ENCODE results near the gene DDX11.

Gene DDX11

GRCh38 chr12:31033681-31034080 lies 40.0 kb upstream of the DDX11 start:
- peak overlapping the region; percentile 6 for H3K27ac ChIP-seq (ENCODE audit: low read depth, low read length, poor library complexity, severe bottlenecking)
- H2AFZ ChIP-seq (ENCODE audit: low read length), result no peak overlapping the region
- TF ChIP-seq CTCF (IDR thresholded peaks at IDR 0.05; ENCODE audit: low read length), result no peak
- TF ChIP-seq EZH2 (IDR thresholded peaks at IDR 0.05; ENCODE audit: borderline replicate concordance, low read length), result no peak
- H3K79me2 ChIP-seq (ENCODE audit: insufficient read depth, low read length), result no peaks in the 10 kb centered on the region
- no peak overlapping the region for H3K4me3 ChIP-seq (ENCODE audit: low read depth, low read length, poor library complexity, severe bottlenecking)
- no peaks in the 10 kb centered on the region for H3K36me3 ChIP-seq (ENCODE audit: insufficient read depth, low read length)
- H3K4me2 ChIP-seq (ENCODE audit: low read length), result no peak overlapping the region; the same call in 1 of the 2 replicates
- H3F3A ChIP-seq (ENCODE audit: insufficient read depth, low read length), result no peaks in the 10 kb centered on the region
- no peaks in the 10 kb centered on the region for H3K9me3 ChIP-seq (ENCODE audit: low read length)
- no peak overlapping the region; the same call in 1 of the 2 replicates for H3K9ac ChIP-seq (ENCODE audit: low read length)
- H3K27me3 ChIP-seq (ENCODE audit: insufficient read depth, low read length), result no peaks in the 10 kb centered on the region
- no peaks in the 10 kb centered on the region for H4K20me1 ChIP-seq (ENCODE audit: insufficient read depth, low read length)
- peaks cover 77% of the 10 kb centered on the region for H3K4me1 ChIP-seq (ENCODE audit: insufficient read depth, low read length, severe bottlenecking)
- H3K9me2 ChIP-seq (ENCODE audit: low read depth, low read length), result no peaks in the 10 kb centered on the region

- peaks cover 70% of the 10 kb centered on the region for H3K4me1 ChIP-seq (ENCODE audit: insufficient read depth, low read length, severe bottlenecking)
- H3K79me2 ChIP-seq (ENCODE audit: insufficient read depth, low read length), result no peaks in the 10 kb centered on the region
- H3K27ac ChIP-seq (ENCODE audit: low read depth, low read length, poor library complexity, severe bottlenecking), result peak overlapping the region; percentile 13
- H3K4me2 ChIP-seq (ENCODE audit: low read length), result no peak overlapping the region
- H3K9me2 ChIP-seq (ENCODE audit: low read depth, low read length), result no peaks in the 10 kb centered on the region
- no peaks in the 10 kb centered on the region for H3K9me3 ChIP-seq (ENCODE audit: low read length)
- no peaks in the 10 kb centered on the region for H3K27me3 ChIP-seq (ENCODE audit: insufficient read depth, low read length)
- H3K4me3 ChIP-seq (ENCODE audit: low read depth, low read length, poor library complexity, severe bottlenecking), result no peak overlapping the region
- H3K36me3 ChIP-seq (ENCODE audit: insufficient read depth, low read length), result no peaks in the 10 kb centered on the region
- no peak overlapping the region for H2AFZ ChIP-seq (ENCODE audit: low read length)
- no peaks in the 10 kb centered on the region for H3F3A ChIP-seq (ENCODE audit: insufficient read depth, low read length)
- no peak for TF ChIP-seq EZH2 (IDR thresholded peaks at IDR 0.05; ENCODE audit: borderline replicate concordance, low read length)
- no peak for TF ChIP-seq CTCF (IDR thresholded peaks at IDR 0.05; ENCODE audit: low read length)
- H4K20me1 ChIP-seq (ENCODE audit: insufficient read depth, low read length), result no peaks in the 10 kb centered on the region
- no peak overlapping the region; the same call in 1 of the 2 replicates for H3K9ac ChIP-seq (ENCODE audit: low read length)
Measured at GRCh38 chr12:31034372-31034771, 39.3 kb upstream of the DDX11 start.

GRCh38 chr12:31035226-31035625 lies 38.4 kb upstream of the DDX11 start:
- TF ChIP-seq CTCF (IDR thresholded peaks at IDR 0.05; ENCODE audit: low read length), result no peak
- TF ChIP-seq EZH2 (IDR thresholded peaks at IDR 0.05; ENCODE audit: borderline replicate concordance, low read length), result no peak

More at GRCh38 chr12:31035226-31035625, 38.4 kb upstream of the DDX11 start:
- H3K9me3 ChIP-seq (ENCODE audit: low read length), result no peaks in the 10 kb centered on the region
- no peak overlapping the region for H3K27ac ChIP-seq (ENCODE audit: low read depth, low read length, poor library complexity, severe bottlenecking)
- no peak overlapping the region for H3K9ac ChIP-seq (ENCODE audit: low read length)
- H3K4me1 ChIP-seq (ENCODE audit: insufficient read depth, low read length, severe bottlenecking), result peaks cover 62% of the 10 kb centered on the region
- H3K4me2 ChIP-seq (ENCODE audit: low read length), result no peak overlapping the region
- H3F3A ChIP-seq (ENCODE audit: insufficient read depth, low read length), result no peaks in the 10 kb centered on the region
- no peak overlapping the region for H3K4me3 ChIP-seq (ENCODE audit: low read depth, low read length, poor library complexity, severe bottlenecking)
- H4K20me1 ChIP-seq (ENCODE audit: insufficient read depth, low read length), result no peaks in the 10 kb centered on the region
- H3K79me2 ChIP-seq (ENCODE audit: insufficient read depth, low read length), result no peaks in the 10 kb centered on the region
- H3K36me3 ChIP-seq (ENCODE audit: insufficient read depth, low read length), result no peaks in the 10 kb centered on the region
- H2AFZ ChIP-seq (ENCODE audit: low read length), result no peak overlapping the region
- H3K27me3 ChIP-seq (ENCODE audit: insufficient read depth, low read length), result no peaks in the 10 kb centered on the region
- no peaks in the 10 kb centered on the region for H3K9me2 ChIP-seq (ENCODE audit: low read depth, low read length)

All from OCI-LY1 (cell line).